ENCODE results near the gene LFNG.

GRCh38 chr7:2471022-2471329 is 48.6 kb upstream of the LFNG start:
- TF ChIP-seq CTCF (IDR thresholded peaks at IDR 0.05; ENCODE audit: low read depth, low read length, poor library complexity, severe bottlenecking) (no peak), EZH2phosphoT487 (IDR thresholded peaks at IDR 0.05; ENCODE audit: borderline replicate concordance, low read length) (no peak)
